A673 (cell line): ENCODE results near the gene ELANE. TPM values are rescaled to one million over a fixed set of nuclear protein-coding genes. Genes with fewer than 3 reads are reported as not detected.

Experiments used
- BruUV-seq: library from RNA; stranded (reverse); fragments of 400-500 nt; replicated peaks from 2 replicates; lab custom pipeline; 2021; lab: Mats Ljungman, UMichigan
- CTCF ChIA-PET: fragments of 300-600 bp; sonication (Branson Sonifier 250); formaldehyde crosslinking; loops from one replicate; lab custom pipeline; 2022; ENCODE audit warnings: antibody characterized with exemption; lab: Charles Lee
- POLR2A ChIA-PET: fragments of 300-600 bp; sonication (Branson Sonifier 250); formaldehyde crosslinking; loops from one replicate; lab custom pipeline; 2022; ENCODE audit warnings: antibody characterized with exemption; ENCODE audit not compliant: low non-redundant PET; lab: Charles Lee
- DNase-seq: peaks from one replicate; pipeline ENCODE4 v3.0.0-alpha.2; 2015; ENCODE audit warnings: low spot score
- H3K27ac ChIP-seq: fragments of 200-600 bp; sonication (generic); 2 replicates; pipeline ENCODE4 v1.5.1; 2016; ENCODE audit warnings: mixed run types, low read depth, mild to moderate bottlenecking, mixed read lengths, antibody characterized with exemption, low read length; ENCODE audit not compliant: poor library complexity, severe bottlenecking
- H3K27me3 ChIP-seq: fragments of 200-600 bp; sonication (generic); replicated peaks from 2 replicates; pipeline ENCODE4 v1.6.1; 2017; ENCODE audit warnings: mixed run types, low read depth, mild to moderate bottlenecking, mixed read lengths, antibody characterized with exemption, low read length; ENCODE audit not compliant: insufficient read depth, poor library complexity
- H3K36me3 ChIP-seq: fragments of 200-600 bp; sonication (generic); 2 replicates; pipeline ENCODE4 v1.6.1; 2016; ENCODE audit warnings: mixed run types, mild to moderate bottlenecking, mixed read lengths, antibody characterized with exemption, low read length; ENCODE audit not compliant: insufficient read depth, poor library complexity, severe bottlenecking
- H3K4me1 ChIP-seq: fragments of 200-600 bp; sonication (generic); 2 replicates; pipeline ENCODE4 v1.6.1; 2017; ENCODE audit warnings: mixed run types, mild to moderate bottlenecking, mixed read lengths, antibody characterized with exemption, low read length; ENCODE audit not compliant: insufficient read depth, poor library complexity, severe bottlenecking
- H3K4me3 ChIP-seq: fragments of 200-600 bp; sonication (generic); 2 replicates; pipeline ENCODE4 v1.5.1; 2016; ENCODE audit warnings: low read depth, mixed run types, mild to moderate bottlenecking, mixed read lengths, low read length; ENCODE audit not compliant: poor library complexity, severe bottlenecking
- H3K9me3 ChIP-seq: fragments of 200-600 bp; sonication (generic); 2 replicates; pipeline ENCODE4 v1.6.1; 2016; ENCODE audit warnings: mixed run types, low read depth, mild to moderate bottlenecking, mixed read lengths, antibody characterized with exemption, low read length; ENCODE audit not compliant: poor library complexity, severe bottlenecking
- EZH2 ChIP-seq: fragments of 200-600 bp; sonication (generic); IDR thresholded peaks from 2 replicates; pipeline ENCODE4 v1.6.1; 2017; ENCODE audit warnings: borderline replicate concordance, low read depth, mild to moderate bottlenecking, mixed read lengths, antibody characterized with exemption, low read length; ENCODE audit not compliant: poor library complexity, severe bottlenecking
- intact Hi-C: fragments of 100-400 bp; cut with micrococcal nuclease; formaldehyde crosslinking; loops from one replicate; pipeline ENCODE4 v1.10.0; 2022; ENCODE audit not compliant: unreplicated experiment
- total RNA-seq: library from RNA; stranded (reverse); gene quantifications from 2 replicates; pipeline ENCODE4 v1.2.3, GENCODE V29; 2021
- TF ChIP-seq, protein P1 (sequence below): fragments of 300-800, 200-600 bp; sonication (generic); conservative IDR thresholded peaks from 2 replicates; pipeline ENCODE4 v1.5.1; 2017; ENCODE audit warnings: low read depth, mild to moderate bottlenecking, antibody characterized with exemption, low read length, moderate library complexity, mixed read lengths

Gene ELANE
- total RNA-seq, 1 experiment from 2014 or later: not detected

DNA sequence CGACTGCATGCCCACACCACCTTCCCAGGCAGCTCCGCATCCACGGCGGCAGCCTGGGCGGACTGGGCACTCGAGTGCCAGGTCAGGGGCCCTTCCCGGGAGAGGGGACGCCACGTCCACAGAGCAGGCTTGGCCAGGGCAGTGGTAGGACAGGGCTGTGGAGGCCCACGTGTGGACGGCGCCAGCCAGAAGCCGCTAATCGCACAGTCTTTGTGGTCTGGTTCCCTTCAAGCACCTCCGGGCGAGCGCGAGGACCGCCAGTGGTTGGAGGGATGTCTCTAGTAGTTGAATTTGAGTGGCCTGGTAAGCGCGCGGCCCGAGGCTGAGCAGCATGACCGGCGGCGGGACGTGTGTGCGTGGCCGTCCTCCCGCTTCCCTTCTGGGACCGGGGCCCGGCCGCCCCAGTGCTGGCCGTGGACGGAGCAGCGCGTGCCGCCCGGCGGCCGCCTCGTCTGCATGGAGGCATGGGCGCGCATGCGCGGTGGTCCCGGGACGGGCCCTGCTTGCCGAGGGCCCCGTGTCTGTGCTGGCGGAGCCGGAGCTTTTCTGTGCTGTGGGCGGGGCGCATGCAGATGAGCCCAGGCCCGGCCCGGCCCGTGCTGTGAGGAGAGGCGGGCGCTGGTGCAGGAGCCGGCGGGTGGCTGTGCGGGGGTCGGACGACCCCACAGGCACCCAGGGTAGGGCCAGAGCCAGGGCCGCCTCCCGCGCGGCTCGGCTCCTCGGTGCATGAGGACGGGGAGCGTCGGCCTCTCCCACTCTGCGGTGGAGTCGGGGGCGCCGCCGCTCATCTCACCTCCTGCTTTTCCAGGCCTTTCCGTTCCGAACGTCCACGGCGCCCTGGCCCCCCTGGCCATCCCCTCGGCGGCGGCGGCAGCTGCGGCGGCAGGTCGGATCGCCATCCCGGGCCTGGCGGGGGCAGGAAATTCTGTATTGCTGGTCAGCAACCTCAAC lies 46.2 kb upstream of the ELANE start:
- CTCF ChIA-PET: no interaction called here
- POLR2A ChIA-PET: no interaction called here

DNA sequence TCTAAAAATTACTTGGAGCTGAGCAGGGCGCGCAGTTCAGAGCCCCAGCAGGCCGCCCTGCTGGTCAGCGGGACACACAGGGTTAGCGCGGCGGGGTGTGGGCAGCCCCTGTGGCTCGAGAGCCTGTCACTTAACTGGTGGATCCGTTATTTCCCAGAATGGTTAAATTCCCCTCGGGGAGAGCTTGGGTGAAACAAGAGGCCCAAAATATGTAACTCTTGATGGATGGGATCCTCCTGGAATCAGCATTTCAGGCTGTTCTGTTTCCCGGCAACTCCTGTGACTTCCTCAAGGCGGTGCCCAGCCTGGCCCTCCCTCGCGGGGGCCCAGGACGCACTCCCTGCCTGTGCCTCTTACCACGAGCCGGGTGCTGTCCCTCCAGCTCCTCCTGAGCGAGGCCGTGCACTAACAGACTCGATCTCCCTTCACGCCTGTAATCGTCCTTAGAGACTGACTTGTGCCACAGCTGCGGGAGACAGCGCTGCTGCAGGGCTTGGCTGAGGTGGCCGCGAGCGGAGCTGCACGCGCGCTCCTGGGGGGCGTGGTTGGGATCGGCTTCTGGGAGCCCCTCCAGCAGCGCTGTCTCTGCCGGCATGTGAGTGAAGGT lies 45.2 kb upstream of the ELANE start:
- no TSS peak for BruUV-seq
- intact Hi-C loops: no loop called here
- Histone ChIP-seq H3K4me1 (peaks cover 65% of the 10 kb centered on the region), H3K9me3 (no peaks in the 10 kb centered on the region), H3K27me3 (no peaks in the 10 kb centered on the region), H3K4me3 (no peak overlapping the region), H3K27ac (peak overlapping the region; percentile 29), H3K36me3 (peaks cover 87% of the 10 kb centered on the region)
- CTCF ChIA-PET: no interaction called here
- POLR2A ChIA-PET: interaction anchor here (0.6 kb wide), 1 partner anchor 9 kb away, joined by 4 read pairs; no protein-coding TSS in a partner anchor
- TF ChIP-seq EZH2: no peak
- TF ChIP-seq, protein P1, sequence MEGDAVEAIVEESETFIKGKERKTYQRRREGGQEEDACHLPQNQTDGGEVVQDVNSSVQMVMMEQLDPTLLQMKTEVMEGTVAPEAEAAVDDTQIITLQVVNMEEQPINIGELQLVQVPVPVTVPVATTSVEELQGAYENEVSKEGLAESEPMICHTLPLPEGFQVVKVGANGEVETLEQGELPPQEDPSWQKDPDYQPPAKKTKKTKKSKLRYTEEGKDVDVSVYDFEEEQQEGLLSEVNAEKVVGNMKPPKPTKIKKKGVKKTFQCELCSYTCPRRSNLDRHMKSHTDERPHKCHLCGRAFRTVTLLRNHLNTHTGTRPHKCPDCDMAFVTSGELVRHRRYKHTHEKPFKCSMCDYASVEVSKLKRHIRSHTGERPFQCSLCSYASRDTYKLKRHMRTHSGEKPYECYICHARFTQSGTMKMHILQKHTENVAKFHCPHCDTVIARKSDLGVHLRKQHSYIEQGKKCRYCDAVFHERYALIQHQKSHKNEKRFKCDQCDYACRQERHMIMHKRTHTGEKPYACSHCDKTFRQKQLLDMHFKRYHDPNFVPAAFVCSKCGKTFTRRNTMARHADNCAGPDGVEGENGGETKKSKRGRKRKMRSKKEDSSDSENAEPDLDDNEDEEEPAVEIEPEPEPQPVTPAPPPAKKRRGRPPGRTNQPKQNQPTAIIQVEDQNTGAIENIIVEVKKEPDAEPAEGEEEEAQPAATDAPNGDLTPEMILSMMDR: no peak
- peak; percentile 58 for DNase-seq

More for the DNA sequence above, 46.2 kb upstream of the ELANE start:
- BruUV-seq: no TSS peak
- H3K27me3 ChIP-seq: no peaks in the 10 kb centered on the region
- H3K9me3 ChIP-seq: no peaks in the 10 kb centered on the region
- H3K4me1 ChIP-seq: peaks cover 66% of the 10 kb centered on the region
- intact Hi-C loops: no loop called here
- H3K4me3 ChIP-seq: no peak overlapping the region
- H3K36me3 ChIP-seq: peaks cover 86% of the 10 kb centered on the region
- peak; percentile 91 for DNase-seq
- no peak for TF ChIP-seq EZH2
- TF ChIP-seq, protein P1: no peak
- H3K27ac ChIP-seq: peak overlapping the region; percentile 29

DNA sequence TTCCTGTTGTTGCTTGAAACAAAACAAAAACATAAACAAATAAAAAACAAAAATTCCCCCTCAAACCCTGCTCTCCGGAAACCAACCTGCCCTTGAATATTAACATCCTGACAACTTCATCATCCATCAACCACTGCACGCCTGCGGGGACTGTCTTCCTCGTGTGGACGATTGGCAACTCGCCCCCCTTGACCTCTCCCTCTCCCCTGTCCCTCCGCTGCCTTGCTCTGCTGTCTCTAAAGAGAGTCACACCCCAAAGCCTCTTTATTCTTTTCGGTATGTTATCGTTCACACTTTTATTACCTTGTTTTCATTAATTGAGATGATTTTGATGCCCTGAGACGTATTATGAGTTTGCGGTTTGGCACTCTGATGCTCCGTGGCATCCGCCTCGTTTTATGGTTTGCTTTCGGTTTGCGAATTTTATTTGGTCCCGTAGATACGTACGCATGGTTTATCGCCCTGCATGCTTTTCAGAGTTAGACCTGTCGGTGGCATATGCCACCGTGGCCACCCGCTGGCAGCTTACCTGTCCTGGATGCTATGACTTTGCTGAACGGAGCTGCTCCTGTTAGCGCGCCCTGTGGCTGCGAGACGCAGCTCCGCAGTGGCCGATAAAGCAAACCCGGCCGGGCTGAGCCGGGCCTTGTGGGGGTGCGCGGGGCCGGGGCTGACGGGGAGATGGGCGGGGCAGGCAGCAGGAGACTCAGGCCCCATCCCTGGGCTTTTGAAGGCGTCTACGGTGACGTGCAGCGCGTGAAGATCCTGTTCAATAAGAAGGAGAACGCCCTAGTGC lies 44.3 kb upstream of the ELANE start:
- no peak for DNase-seq
- H3K9me3 ChIP-seq: no peaks in the 10 kb centered on the region
- POLR2A ChIA-PET: interaction anchor here (0.6 to 0.7 kb wide), 2 partner anchors 10 to 15 kb away, joined by 3 to 4 read pairs; no protein-coding TSS in a partner anchor
- no peak overlapping the region for H3K4me3 ChIP-seq
- BruUV-seq: no TSS peak
- intact Hi-C loops: no loop called here
- H3K27me3 ChIP-seq: no peaks in the 10 kb centered on the region
- H3K36me3 ChIP-seq: peaks cover 91% of the 10 kb centered on the region
- no peak overlapping the region for H3K27ac ChIP-seq
- H3K4me1 ChIP-seq: peaks cover 56% of the 10 kb centered on the region
- no peak for TF ChIP-seq EZH2
- TF ChIP-seq, protein P1: no peak
- CTCF ChIA-PET: no interaction called here
